GM18909 (cell line): Measurements from ENCODE around the gene SCN8A.

ENCODE experiments used
- ATAC-seq: cut with Tn5 transposase; IDR thresholded peaks from one replicate; pipeline ENCODE4 v1.9.1; 2021; ENCODE audit warnings: mild to moderate bottlenecking; ENCODE audit not compliant: unreplicated experiment, poor library complexity

Gene SCN8A

DNA sequence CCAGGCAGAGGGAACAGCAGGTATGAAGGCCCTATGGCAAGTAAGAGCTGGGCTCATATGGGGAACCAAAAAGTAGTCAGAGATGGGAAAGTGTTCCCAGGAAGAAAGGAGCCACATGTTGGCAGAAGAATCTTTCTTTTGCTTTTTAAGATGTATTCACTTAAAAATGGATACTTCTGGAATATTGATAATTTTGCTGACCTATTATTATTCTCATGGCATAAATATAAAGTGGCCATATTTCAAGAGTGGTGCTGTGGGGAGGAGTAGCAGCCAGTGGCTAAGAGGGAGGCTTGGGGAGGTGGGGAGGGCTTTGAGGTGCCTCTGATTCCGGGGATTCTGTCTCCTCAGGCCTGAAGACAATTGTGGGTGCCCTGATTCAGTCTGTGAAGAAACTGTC, 108.2 kb downstream of the SCN8A start:
- no peak for ATAC-seq

DNA sequence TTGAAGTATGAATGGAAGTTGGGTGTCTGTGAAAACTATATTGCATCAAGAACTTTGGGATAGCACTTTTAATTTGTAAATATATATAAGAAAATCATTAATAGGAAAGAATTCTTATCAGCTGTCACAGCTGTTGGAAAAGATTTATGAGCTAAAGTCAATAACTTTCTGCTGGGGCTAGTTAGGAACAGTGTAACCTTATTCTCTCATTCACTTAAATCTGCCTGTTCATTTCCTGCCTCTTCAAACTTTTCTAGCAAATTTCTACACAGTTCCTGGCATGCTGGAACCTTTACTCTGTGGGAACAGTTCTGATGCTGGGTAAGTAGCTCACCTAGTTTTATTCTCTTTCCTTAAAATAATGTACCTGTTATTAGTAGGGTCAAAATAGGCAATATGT, 109.9 kb downstream of the SCN8A start:
- no peak for ATAC-seq

DNA sequence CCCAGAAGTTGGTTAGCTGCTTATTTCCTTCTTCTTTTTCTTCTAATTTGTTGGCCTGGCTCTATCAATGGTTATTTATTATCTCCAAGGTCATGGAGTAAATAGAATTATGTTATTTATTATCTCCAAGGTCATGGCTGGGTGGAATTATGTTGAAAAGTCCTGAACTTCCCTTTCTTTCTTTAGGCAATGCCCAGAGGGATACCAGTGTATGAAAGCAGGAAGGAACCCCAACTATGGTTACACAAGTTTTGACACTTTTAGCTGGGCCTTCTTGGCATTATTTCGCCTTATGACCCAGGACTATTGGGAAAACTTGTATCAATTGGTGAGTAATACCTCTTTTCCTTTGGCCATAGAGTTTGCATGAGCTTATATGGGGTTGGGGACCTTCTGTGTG, 111.6 kb downstream of the SCN8A start:
- no peak for ATAC-seq

DNA sequence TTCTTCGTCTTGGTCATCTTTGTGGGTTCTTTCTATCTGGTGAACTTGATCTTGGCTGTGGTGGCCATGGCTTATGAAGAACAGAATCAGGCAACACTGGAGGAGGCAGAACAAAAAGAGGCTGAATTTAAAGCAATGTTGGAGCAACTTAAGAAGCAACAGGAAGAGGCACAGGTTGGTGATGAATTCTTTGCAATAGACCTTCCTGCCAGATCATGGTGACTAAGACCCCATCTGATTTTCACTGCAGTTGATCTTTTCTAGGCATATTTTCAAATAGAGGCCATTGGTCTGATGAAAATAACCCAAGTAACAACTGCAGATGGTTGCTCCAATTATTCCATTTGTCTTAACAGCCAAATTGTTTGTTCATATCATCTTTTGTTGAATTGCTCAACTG, 114.4 kb downstream of the SCN8A start:
- no peak for ATAC-seq

DNA sequence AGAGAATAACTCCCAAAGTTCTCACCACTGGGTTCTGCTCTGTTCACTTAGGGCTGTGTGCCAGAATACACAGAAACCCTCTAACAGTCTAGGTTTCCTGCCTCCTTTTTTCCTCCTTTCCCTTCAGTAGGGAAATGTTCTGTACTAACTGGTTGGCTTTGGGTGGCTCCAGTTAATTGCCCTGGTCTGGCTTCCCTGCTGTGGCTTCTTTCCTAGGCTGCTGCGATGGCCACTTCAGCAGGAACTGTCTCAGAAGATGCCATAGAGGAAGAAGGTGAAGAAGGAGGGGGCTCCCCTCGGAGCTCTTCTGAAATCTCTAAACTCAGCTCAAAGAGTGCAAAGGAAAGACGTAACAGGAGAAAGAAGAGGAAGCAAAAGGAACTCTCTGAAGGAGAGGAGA, 115.2 kb downstream of the SCN8A start:
- no peak for ATAC-seq

DNA sequence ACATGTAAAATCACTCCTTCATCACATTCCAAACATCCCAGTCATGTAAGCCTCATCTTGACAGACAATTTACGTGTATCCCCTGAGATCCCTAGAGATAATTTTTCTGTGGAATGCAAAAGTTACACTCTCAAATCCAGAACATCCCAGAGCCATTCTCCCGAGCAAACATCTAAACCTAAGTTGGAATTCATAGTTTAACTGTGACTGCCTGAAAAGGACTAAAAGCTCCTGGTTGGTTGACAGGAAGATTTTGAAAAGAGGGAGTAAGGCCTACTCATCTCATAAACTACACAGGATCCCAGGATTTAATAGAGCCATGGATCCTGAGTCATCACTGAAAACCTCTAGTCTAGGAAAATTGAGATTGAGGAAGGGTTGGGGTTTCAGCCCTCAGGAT, 123.6 kb downstream of the SCN8A start:
- ATAC-seq, result no peak

DNA sequence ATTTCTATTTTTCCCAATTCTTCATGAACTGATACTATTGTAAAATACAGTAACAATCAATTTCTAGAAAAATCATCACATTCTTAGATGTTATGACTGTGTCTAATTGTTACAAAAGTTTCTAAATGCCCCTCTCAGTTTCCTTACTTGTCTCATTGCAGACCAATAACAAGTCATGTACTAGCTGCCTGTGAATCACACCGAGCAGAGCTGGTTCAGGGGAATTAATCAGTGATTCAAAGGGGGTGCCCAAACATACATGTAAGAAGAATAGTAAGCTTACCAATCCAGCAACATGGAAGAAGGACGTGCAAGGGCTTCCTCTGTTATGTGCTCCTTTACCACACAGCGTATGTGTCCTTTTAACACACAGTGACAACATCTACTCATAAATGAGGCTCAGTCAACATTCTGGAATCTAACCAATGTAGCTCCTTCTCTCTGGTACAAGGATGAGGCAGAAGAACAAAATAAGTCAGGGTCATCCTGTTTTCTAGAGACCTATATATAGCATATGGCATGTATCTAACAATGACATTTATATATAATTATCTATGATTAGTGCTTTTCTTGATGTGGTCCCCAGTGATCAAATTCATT, 126.4 kb downstream of the SCN8A start:
- ATAC-seq, result no peak

DNA sequence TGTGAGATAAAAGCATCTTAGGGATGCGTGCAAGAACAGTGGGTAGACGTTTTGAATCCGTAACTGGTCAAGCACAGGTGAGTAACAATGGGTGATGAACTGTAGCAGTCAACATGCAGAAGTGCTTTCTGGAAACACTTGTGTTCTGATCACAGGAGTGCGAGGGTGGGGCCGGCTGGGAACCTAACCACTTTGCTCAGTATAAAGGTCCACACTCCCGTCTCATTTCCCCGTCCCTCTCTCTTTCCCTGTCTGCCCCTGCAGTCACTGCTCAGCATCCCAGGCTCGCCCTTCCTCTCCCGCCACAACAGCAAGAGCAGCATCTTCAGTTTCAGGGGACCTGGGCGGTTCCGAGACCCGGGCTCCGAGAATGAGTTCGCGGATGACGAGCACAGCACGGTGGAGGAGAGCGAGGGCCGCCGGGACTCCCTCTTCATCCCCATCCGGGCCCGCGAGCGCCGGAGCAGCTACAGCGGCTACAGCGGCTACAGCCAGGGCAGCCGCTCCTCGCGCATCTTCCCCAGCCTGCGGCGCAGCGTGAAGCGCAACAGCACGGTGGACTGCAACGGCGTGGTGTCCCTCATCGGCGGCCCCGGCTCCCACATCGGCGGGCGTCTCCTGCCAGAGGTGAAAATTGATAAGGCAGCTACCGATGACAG, 130.4 kb downstream of the SCN8A start:
- ATAC-seq, result no peak

DNA sequence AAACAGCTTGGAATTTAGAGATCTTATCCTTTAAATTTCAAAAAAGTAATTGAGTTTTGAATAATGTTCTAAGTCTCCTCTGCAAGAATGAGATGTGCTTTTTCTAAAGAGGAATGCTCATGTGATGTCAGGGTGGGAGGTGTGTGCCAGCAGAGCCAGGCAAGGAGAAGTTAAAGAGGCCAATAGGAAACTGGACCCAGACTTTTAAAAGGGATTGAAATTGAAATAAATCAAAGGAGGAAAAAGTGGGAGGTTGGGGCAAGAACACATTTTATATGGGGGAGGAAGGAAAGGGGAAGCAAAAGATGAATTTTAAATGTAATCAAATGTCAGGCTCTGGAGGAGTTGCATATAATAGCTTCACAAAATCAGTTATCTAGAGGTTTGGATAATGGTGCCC, 131.4 kb downstream of the SCN8A start:
- ATAC-seq, result no peak

DNA sequence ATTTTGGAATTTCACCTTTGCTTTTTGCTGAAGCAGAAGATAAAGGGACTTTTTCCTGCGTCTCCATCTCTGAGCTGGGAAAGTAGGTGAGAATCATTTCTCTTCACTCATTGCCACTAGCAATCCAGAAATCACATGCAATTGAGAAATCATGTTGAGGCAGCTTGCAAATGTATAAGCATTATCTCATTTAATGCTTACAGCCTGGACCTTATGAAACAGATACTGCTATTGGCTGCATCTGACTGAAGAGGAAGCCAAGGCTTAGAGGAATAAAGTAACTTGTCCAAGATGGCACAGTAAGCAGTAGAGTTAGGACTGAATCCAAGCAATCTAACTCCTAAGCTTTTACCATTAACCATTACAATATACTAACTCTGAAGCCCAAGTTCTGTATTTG, 135.1 kb downstream of the SCN8A start:
- ATAC-seq, result no peak

DNA sequence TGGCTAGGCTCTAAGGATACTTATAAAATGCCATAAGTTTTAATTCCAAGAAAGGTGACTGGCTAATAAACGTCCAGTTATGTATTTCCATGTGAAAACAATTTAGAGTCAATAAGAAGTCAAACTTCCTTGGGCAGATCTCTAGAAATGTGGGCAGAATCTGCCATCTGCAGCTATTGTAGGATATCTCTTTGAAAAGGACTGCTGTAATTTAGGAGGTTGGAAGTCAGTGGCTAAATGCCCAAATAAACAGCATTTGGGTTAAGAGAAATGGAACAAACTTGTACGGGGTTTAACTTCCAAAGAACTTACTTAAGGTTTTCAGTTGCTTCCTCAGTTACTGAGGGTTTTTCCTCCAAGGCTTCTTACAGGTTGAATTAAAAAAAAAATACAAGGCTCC, 135.9 kb downstream of the SCN8A start:
- ATAC-seq, result no peak

DNA sequence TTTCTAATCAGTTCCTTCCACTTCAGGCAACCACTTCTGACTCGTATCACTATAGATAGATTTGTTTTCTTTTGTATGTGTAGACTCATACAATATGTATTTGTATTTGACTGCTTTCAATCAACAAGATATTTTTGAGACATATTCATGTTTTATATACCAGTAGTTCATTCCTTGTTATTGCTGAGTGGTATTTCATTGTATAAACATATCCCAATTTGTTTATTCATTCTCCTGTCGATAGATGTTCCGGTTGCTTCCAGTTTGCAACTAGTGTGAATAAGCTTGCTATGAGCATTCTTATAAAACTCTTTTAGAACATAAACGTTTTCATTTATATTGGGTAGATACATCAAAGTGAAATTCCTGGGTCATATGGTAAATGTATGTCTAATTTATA, 138.3 kb downstream of the SCN8A start:
- ATAC-seq, result no peak

DNA sequence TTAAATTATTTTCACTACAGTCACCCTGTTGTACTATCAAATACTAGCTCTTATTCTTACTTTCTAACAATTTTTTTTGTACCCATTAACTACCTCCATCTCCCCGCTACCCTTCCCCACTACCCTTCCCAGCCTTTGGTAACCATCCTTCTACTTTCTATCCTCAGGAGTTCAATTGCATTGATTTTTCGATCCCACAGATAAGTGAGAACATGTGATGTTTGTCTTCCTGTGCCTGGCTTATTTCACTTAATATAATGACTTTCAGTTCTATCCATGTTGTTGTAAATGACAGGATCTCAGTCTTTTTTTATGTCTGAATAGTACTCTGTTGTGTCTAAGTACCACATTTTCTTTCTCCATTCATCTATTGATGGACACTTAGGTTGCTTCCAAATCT, 139.7 kb downstream of the SCN8A start:
- ATAC-seq, result no peak

DNA sequence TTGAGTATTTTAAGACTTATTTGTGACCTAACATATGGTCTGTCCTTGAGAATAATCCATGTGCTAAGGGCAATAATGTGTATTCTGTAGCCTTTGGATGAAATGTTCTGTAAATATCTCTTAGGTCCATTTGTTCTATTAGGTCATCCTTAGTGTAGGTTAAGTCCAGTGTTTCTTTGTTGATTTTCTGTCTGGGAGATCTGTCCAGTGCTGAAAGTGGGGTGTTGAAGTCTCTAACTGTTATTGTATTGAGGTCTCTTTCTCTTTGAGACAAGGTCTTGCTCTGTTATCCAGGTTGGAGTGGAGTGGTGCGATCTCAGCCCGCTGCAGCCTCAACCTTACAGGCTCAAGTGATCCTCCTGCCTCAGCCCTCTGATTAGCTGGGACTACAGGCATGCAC, 149.5 kb downstream of the SCN8A start:
- no peak for ATAC-seq

DNA sequence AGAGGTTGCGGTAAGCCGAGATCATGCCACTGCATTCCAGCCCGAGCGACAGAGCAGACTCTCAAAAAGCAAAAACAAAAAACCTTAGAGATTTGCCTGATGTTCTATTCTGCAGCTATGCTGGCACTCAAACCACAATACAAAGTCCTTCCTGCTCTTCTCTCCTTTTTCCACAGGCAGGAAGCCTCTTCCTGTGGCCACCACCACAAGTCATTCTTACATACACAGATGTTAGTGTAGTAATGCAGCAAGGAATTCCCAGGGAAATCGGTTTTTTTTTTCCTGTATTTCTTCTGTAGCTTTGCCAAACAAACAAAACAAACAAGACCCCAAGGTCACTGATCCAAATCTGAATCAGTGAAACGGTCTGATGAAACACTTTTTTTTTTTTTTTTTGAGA, 153.2 kb downstream of the SCN8A start:
- ATAC-seq, result no peak

DNA sequence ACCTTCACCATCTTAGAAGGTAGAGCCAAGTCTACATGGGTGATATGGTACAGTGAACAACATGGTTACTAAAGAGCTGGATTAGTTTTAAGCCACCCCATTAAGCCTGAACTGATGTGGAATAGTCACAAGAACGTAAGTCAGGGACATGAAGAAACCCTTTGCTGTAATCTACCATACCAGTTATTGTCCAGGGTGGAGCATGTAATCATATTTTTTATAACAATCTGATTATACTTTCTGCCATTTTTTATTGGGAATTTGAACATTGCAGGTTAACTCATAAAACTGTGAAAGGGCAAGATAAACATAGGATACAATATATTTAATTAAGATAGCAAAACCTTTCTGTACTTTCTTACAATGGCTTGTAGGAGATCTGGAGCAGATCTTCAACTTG, 153.9 kb downstream of the SCN8A start:
- ATAC-seq, result no peak

DNA sequence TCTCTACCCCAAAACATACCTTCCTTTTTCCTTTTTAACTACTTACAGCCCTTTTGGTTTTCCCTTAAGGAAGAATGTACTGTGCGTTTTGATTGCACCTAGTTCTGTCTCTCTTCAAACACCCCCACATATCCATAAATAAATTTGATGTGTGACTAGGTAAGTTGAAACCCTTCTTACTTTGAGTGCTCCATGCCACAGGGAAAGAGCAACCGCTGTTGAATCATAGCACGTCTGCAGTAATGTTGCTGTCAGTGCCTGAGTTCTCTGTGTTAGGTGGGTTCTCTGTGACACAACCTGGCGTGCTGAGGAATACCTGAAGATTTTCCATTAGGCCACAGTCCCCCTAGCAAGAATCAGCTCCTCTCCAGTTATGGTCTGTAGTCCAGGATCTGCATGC, 155.4 kb downstream of the SCN8A start:
- ATAC-seq, result no peak

DNA sequence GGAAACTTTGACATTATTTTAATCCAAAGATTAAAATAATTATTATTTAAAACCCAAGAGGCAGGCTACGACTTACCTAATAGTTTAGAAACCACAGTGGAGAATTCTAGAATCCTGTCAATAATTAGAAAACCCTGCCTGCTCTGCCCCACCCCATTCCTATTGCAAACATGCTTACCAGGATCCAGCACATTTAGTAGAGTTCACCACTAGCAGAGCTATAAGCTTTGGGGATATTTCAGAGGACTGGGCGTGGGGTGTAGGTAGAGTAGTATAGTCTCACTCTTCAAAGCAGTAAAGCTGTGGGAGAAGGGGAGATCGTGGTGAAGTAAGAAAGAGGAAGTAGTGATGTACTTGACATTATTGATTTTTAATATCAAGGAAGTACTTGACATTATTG, 157.2 kb downstream of the SCN8A start:
- ATAC-seq, result no peak

DNA sequence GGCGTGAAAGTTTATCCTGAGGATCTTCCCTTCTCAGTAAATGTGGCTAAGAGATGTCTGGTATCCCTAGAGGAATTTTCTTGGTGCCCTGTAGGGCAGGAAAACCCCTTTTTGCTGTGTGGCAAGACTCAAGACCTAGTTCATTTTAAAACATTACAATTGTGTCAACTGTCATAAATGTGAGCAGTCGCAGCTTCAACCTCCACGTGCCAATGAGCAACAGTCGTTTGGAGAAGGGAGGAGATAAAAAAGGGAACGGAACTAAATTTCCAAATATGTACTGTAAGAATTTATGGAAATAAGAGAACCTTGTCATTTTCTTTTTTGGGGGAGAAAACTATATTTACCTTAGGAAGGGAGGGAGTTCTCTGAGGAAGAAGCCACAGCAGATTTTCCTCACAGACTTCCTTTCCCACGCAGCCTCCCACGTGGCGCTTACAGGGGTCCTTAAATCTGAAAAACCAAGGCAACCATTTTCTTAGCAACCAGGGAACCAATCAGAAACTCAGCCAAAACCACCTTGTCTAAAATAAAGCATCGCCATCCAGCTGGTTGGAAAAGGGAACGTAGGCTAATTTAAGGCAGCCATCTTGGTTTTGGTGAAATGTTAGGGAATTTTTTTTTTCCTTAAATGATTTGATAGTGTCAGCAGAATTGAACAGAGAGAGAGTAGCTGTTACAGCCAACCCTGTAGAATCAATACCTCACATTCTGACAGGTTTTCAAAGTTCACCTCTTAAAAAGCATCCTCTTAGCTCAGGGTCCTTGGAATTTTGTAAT, 158.4 kb downstream of the SCN8A start:
- ATAC-seq, result no peak

DNA sequence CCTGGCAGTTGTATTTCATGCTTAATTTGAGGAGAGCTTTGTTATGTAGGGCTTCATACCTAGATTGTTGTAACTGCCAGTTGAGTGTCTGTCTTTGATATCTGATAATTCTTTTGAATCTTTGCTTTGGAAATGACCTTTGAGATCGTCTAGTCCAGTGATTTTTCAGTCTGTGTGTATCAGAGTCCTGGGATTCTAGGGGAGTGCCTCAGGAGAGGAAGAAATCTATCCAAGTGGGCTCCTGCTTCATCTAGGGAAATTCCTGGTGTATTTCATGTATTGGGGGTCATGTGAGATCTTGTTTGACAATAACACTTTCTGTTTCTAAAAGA, 158.9 kb downstream of the SCN8A start:
- ATAC-seq, result no peak

DNA sequence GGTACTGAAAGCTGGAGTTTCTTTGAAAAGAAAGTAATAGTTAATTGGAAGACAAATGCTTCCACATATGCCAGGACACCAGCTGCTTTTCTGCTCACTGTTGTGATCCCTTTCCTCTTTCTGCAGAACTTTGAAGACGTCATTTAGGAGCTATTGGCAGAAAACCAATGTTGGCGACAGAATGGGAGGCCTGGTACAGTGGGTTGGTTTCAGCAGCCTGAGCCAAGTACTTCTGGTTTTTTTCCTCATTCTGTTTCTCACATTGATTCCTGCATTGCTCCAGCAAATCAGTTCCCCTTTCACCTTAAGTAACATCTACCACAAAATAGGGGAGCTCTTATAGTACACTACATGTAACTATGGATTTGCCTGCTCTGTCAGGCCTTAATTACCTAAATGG, 160.6 kb downstream of the SCN8A start:
- no peak for ATAC-seq
